Astrocyte of the cerebellum (primary cell): ENCODE data around the gene CPSF2.
"Not testable (repeated sequence)": the region's sequence is repeated elsewhere in the genome, so short reads cannot be mapped to it uniquely, and the experiment has no call there.

Experiments used
- DNase-seq: peaks from one replicate; pipeline ENCODE4 v3.0.0-alpha.2; 2011; ENCODE audit warnings: low read depth
- H3K4me3 ChIP-seq: 2 replicates; pipeline ENCODE4 v1.5.1; 2011; ENCODE audit warnings: mild to moderate bottlenecking, low read depth, low read length, moderate library complexity
- CTCF ChIP-seq: IDR thresholded peaks from 2 replicates; pipeline ENCODE4 v1.5.1; 2012; ENCODE audit warnings: low read length, low read depth, moderate library complexity, mild to moderate bottlenecking; ENCODE audit errors: missing control alignments
- in situ Hi-C: cut with HindIII; loops from 2 replicates; pipeline ENCODE4 v1.10.0; 2017; ENCODE audit warnings: low sequenced_read_pairs

CPSF2 gene

DNA sequence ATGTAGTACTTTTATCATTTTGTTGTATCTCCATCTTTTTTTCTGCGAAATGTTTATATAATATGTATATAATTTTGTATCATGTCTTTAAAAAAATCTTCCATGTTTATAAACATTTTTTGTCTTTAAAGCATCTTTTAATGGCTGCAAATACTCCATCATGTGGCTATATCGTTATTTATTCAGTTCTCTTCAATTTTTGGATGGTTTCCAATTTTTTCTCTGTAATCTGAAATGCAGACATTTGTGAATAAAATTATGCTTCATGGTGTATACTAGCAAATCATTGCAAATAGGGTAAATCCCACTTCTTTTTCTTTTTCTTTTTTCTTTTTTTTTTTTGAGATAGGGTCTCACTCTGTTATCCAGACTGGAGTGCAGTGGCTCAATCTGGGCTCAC is 54.0 kb downstream of the CPSF2 start:
- no peak for TF ChIP-seq CTCF
- no peak for DNase-seq
- in situ Hi-C loops: no loop called here
- H3K4me3 ChIP-seq: no peak overlapping the region

- no peak for TF ChIP-seq CTCF
- H3K4me3 ChIP-seq: no peak overlapping the region
- in situ Hi-C loops: no loop called here
- DNase-seq: no peak
These were observed 54.7 kb downstream of the CPSF2 start for GRCh38 chr14:92176476-92176875.

DNA sequence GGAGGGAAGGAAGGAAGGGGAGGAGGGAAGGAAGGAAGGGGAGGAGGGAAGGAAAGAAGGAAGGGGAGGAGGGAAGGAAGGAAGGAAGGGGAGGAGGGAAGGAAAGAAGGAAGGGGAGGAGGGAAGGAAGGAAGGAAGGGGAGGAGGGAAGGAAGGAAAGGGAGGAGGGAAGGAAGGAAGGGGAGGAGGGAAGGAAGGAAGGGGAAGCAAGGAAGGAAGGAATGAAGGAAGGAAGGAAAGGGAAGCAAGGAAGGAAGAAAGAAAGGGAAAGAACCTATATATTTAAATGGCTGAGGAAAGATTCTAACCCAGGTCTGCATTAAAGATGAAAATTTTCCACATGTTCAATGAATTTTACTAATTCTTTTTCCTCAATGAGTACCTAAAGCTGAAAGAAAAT is 57.4 kb downstream of the CPSF2 start:
- H3K4me3 ChIP-seq, DNase-seq, in situ Hi-C loops: not testable (repeated sequence)

DNA sequence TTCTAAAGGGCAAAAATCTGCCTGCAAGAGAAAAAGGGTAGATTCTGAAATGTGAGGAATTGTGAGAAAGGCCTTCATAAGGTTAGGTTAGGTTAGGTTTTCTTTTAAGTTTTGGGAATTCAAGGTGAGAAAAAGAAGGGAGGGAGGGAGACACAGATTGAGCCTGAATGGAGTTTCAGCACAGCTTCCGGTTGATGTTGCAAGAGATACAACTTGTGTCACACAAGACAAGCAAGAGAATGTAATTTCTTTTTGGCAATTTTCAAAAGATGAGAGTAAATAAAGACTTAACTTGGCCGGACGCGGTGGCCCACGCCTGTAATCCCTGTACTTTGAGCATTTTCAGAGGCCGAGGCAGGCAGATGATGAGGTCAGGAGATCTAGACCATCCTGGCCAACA is 63.8 kb downstream of the CPSF2 start:
- in situ Hi-C loops: no loop called here
- H3K4me3 ChIP-seq: no peak overlapping the region
- no peak for TF ChIP-seq CTCF
- DNase-seq: no peak

GRCh38 chr14:92187616-92188015 is 65.8 kb downstream of the CPSF2 start:
- H3K4me3 ChIP-seq, in situ Hi-C loops, DNase-seq: not testable (repeated sequence)

DNA sequence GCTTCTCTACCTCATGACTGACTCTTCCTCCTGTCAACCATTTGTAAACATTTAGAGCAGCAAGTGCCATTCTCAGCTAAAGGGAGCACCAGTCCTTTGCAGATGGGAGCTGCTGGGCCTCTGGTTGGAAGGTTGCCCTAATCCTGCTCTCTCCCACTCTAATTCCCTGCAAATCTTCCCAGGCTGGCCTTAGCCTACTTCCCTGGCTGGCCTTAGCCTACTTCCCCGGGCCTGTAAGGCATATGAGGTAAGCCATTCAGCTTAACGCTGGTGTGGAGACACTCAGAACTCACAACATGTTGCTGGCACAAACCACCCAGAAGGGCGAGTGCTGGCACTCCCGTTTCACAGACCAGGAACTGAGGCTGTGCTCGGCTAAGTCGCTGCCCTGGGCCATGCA is 69.0 kb downstream of the CPSF2 start:
- H3K4me3 ChIP-seq: no peak overlapping the region
- no peak for DNase-seq
- no peak for TF ChIP-seq CTCF
- in situ Hi-C loops: no loop called here

GRCh38 chr14:92198804-92199203 is 77.0 kb downstream of the CPSF2 start:
- no peak overlapping the region for H3K4me3 ChIP-seq
- no peak for DNase-seq
- in situ Hi-C loops: no loop called here
- no peak for TF ChIP-seq CTCF

GRCh38 chr14:92199763-92200162 is 78.0 kb downstream of the CPSF2 start:
- in situ Hi-C loops: no loop called here
- peak; percentile 5 for TF ChIP-seq CTCF

More at GRCh38 chr14:92199763-92200162, 78.0 kb downstream of the CPSF2 start:
- no peak for DNase-seq
- H3K4me3 ChIP-seq: no peak overlapping the region
